Superior temporal gyrus (tissue), 1 donor: ENCODE results near the gene AOX1.
A peak's percentile ranks its signal among the peaks of the same experiment; 100 is the strongest.
"Not testable (repeated sequence)": the region's sequence is repeated elsewhere in the genome, so short reads cannot be mapped to it uniquely, and the experiment has no call there.

Experiments
- DNase-seq: peaks from one replicate; pipeline ENCODE4 v3.0.0-alpha.2; 2016; ENCODE audit errors: extremely low spot score

The AOX1 gene

GRCh38 chr2:200602584-200602983, 16.8 kb downstream of the AOX1 start:
- DNase-seq: no peak

GRCh38 chr2:200603972-200604371, 18.2 kb downstream of the AOX1 start:
- no peak for DNase-seq

- no peak for DNase-seq
These were observed 18.9 kb downstream of the AOX1 start for GRCh38 chr2:200604571-200605255.

GRCh38 chr2:200608341-200609027, 22.7 kb downstream of the AOX1 start:
- no peak for DNase-seq

- DNase-seq: no peak
These were observed 23.3 kb downstream of the AOX1 start for GRCh38 chr2:200609028-200609614.

- DNase-seq: not testable (repeated sequence)
These were observed 24.4 kb downstream of the AOX1 start for GRCh38 chr2:200610217-200610616.

- no peak for DNase-seq
These were observed 27.9 kb downstream of the AOX1 start for GRCh38 chr2:200613692-200614091.

- DNase-seq: no peak
These were observed 28.4 kb downstream of the AOX1 start for GRCh38 chr2:200614249-200614648.

GRCh38 chr2:200615247-200615646, 29.4 kb downstream of the AOX1 start:
- no peak for DNase-seq

- peak; percentile 15 for DNase-seq
These were observed 30.4 kb downstream of the AOX1 start for GRCh38 chr2:200616193-200616592.

GRCh38 chr2:200616656-200617055, 30.8 kb downstream of the AOX1 start:
- DNase-seq: no peak

- no peak for DNase-seq
These were observed 31.6 kb downstream of the AOX1 start for GRCh38 chr2:200617156-200618053.

GRCh38 chr2:200618054-200618419, 32.2 kb downstream of the AOX1 start:
- peak; percentile 10 for DNase-seq

- DNase-seq: peak; percentile 63
These were observed 32.8 kb downstream of the AOX1 start for GRCh38 chr2:200618590-200619021.

- DNase-seq: no peak
These were observed 33.5 kb downstream of the AOX1 start for GRCh38 chr2:200619279-200619678.

GRCh38 chr2:200620606-200621390, 35.0 kb downstream of the AOX1 start:
- DNase-seq: no peak

- DNase-seq: no peak
These were observed 36.3 kb downstream of the AOX1 start for GRCh38 chr2:200622106-200622505.

- no peak for DNase-seq
These were observed 38.2 kb downstream of the AOX1 start for GRCh38 chr2:200624026-200624425.

- no peak for DNase-seq
These were observed 38.8 kb downstream of the AOX1 start for GRCh38 chr2:200624658-200625057.

- DNase-seq: no peak
These were observed 39.5 kb downstream of the AOX1 start for GRCh38 chr2:200625282-200625681.

- DNase-seq: no peak
These were observed 40.1 kb downstream of the AOX1 start for GRCh38 chr2:200625958-200626363.
